ENCODE data around the gene MAPKAPK2.

GRCh38 chr1:206686478-206687249, 2.0 kb downstream of the MAPKAPK2 start:
- TF ChIP-seq, protein P1, sequence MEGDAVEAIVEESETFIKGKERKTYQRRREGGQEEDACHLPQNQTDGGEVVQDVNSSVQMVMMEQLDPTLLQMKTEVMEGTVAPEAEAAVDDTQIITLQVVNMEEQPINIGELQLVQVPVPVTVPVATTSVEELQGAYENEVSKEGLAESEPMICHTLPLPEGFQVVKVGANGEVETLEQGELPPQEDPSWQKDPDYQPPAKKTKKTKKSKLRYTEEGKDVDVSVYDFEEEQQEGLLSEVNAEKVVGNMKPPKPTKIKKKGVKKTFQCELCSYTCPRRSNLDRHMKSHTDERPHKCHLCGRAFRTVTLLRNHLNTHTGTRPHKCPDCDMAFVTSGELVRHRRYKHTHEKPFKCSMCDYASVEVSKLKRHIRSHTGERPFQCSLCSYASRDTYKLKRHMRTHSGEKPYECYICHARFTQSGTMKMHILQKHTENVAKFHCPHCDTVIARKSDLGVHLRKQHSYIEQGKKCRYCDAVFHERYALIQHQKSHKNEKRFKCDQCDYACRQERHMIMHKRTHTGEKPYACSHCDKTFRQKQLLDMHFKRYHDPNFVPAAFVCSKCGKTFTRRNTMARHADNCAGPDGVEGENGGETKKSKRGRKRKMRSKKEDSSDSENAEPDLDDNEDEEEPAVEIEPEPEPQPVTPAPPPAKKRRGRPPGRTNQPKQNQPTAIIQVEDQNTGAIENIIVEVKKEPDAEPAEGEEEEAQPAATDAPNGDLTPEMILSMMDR (IDR thresholded peaks at IDR 0.05) = no peak
- no peak for TF ChIP-seq EZH2 (IDR thresholded peaks at IDR 0.05; ENCODE audit: borderline replicate concordance, insufficient read depth, low read depth, low read length, poor library complexity, severe bottlenecking)
